Neuronal stem cell (in vitro differentiated cells): ENCODE measurements around the gene MICAL2.

ENCODE experiments used
- DNase-seq: peaks from one replicate; pipeline ENCODE4 v3.0.0-alpha.2; 2013; ENCODE audit warnings: low spot score
- H2AFZ ChIP-seq: one replicate; pipeline ENCODE4 v1.6.1; 2013; ENCODE audit warnings: mild to moderate bottlenecking, low read length, inconsistent platforms
- H2AK5ac ChIP-seq: 2 replicates; pipeline ENCODE4 v1.6.1; 2013; ENCODE audit warnings: low read depth, mild to moderate bottlenecking, inconsistent platforms, low read length, moderate library complexity, mixed read lengths
- H2BK120ac ChIP-seq: 2 replicates; pipeline ENCODE4 v1.6.1; 2013; ENCODE audit warnings: low read depth, mild to moderate bottlenecking, inconsistent platforms, low read length, moderate library complexity, mixed read lengths
- H2BK12ac ChIP-seq: one replicate; pipeline ENCODE4 v1.6.1; 2013; ENCODE audit warnings: low read length, inconsistent platforms
- H2BK15ac ChIP-seq: 2 replicates; pipeline ENCODE4 v1.6.1; 2013; ENCODE audit warnings: mild to moderate bottlenecking, low read length, inconsistent platforms, mixed read lengths
- H2BK5ac ChIP-seq: one replicate; pipeline ENCODE4 v1.6.1; 2013; ENCODE audit warnings: inconsistent platforms, mild to moderate bottlenecking, low read length, moderate library complexity
- H3K14ac ChIP-seq: one replicate; pipeline ENCODE4 v1.6.1; 2013; ENCODE audit warnings: low read length, inconsistent platforms
- H3K18ac ChIP-seq: 2 replicates; pipeline ENCODE4 v1.6.1; 2013; ENCODE audit warnings: low read length, inconsistent platforms
- H3K23ac ChIP-seq: 2 replicates; pipeline ENCODE4 v1.6.1; 2013; ENCODE audit warnings: low read depth, mild to moderate bottlenecking, mixed read lengths, low read length, inconsistent platforms; ENCODE audit not compliant: poor library complexity
- H3K27ac ChIP-seq: replicated peaks from 3 replicates; pipeline ENCODE4 v1.5.1; 2013; ENCODE audit warnings: low read length, inconsistent platforms
- H3K27me3 ChIP-seq, 3 experiments: 2 replicates each; pipeline ENCODE4 v1.6.1; 2013; ENCODE audit warnings: low read length in 3 of 3, mild to moderate bottlenecking in 2 of 3, inconsistent platforms in 1 of 3, low read depth in 1 of 3, mixed read lengths in 1 of 3, moderate library complexity in 1 of 3; ENCODE audit not compliant: control insufficient read depth in 3 of 3, insufficient read depth in 3 of 3
- H3K36me3 ChIP-seq, 2 donors: replicated peaks in 1 of 2; 2 replicates each; pipeline ENCODE4 v1.6.1; 2013; ENCODE audit warnings: low read length in 2 of 2; ENCODE audit not compliant: control insufficient read depth in 2 of 2, insufficient read depth in 2 of 2
- H3K4ac ChIP-seq: 2 replicates; pipeline ENCODE4 v1.6.1; 2013; ENCODE audit warnings: inconsistent platforms, mild to moderate bottlenecking, low read length, moderate library complexity
- H3K4me1 ChIP-seq, 2 donors: 1 replicate in 1 of 2; 2 replicates in 1 of 2; pipeline ENCODE4 v1.6.1; 2013; ENCODE audit warnings: low read length in 2 of 2, low read depth in 1 of 2; ENCODE audit not compliant: control insufficient read depth in 2 of 2, insufficient read depth in 1 of 2
- H3K4me2 ChIP-seq: one replicate; pipeline ENCODE4 v1.6.1; 2013; ENCODE audit warnings: mild to moderate bottlenecking, low read length, inconsistent platforms; ENCODE audit not compliant: insufficient read depth, poor library complexity, severe bottlenecking
- H3K4me3 ChIP-seq, 2 donors: 2 replicates each; pipeline ENCODE4 v1.5.1; 2013; ENCODE audit warnings: low read length in 2 of 2, mild to moderate bottlenecking in 2 of 2, inconsistent platforms in 1 of 2, moderate library complexity in 1 of 2
- H3K79me1 ChIP-seq: one replicate; pipeline ENCODE4 v1.6.1; 2013; ENCODE audit warnings: low read depth, mild to moderate bottlenecking, inconsistent platforms, low read length, moderate library complexity
- H3K9ac ChIP-seq: one replicate; pipeline ENCODE4 v1.6.1; 2013; ENCODE audit warnings: mild to moderate bottlenecking, low read depth, low read length, inconsistent platforms; ENCODE audit not compliant: poor library complexity
- H3K9me3 ChIP-seq, 2 donors: replicated peaks in 1 of 2; 2 replicates each; pipeline versions ENCODE3 to v1.6.1; 2013; ENCODE audit warnings: low read length in 2 of 2, mild to moderate bottlenecking in 2 of 2, inconsistent platforms in 1 of 2, low read depth in 1 of 2, mixed read lengths in 1 of 2, moderate library complexity in 1 of 2; ENCODE audit not compliant: control insufficient read depth in 2 of 2, insufficient read depth in 1 of 2
- H4K8ac ChIP-seq: one replicate; pipeline ENCODE4 v1.6.1; 2013; ENCODE audit warnings: low read depth, mild to moderate bottlenecking, inconsistent platforms, low read length, moderate library complexity
- H4K91ac ChIP-seq: one replicate; pipeline ENCODE4 v1.6.1; 2013; ENCODE audit warnings: low read length, low read depth, mild to moderate bottlenecking, inconsistent platforms; ENCODE audit not compliant: poor library complexity
- WGBS, 2 donors: extraction: QIAGEN DNeasy Blood & Tissue Kit; methylation state at CpG; one replicate each; pipeline ENCODE4 v1.1.7; 2013; ENCODE audit warnings: missing lambda C conversion rate in 2 of 2, mixed read lengths in 1 of 2; ENCODE audit not compliant: insufficient read length in 2 of 2, insufficient replicate concordance in 1 of 2; ENCODE audit errors: extremely low coverage in 2 of 2; 5-methylcytosine and 5-hydroxymethylcytosine counted together

MICAL2 gene

GRCh38 chr11:12220305-12220704, 109.9 kb downstream of the MICAL2 start:
- H3K18ac ChIP-seq = peak overlapping the region; percentile 11
- H2BK5ac ChIP-seq = no peak overlapping the region
- no peak overlapping the region for H3K4me2 ChIP-seq
- peaks cover under 1 to 6% of the 10 kb centered on the region in 2 donors for H3K4me1 ChIP-seq
- H3K27ac ChIP-seq = no peak overlapping the region
- no peak overlapping the region for H4K8ac ChIP-seq
- no peaks in the 10 kb centered on the region for H3K79me1 ChIP-seq
- no peak overlapping the region for H2AFZ ChIP-seq
- WGBS, 2 donors = no CpG with 5 or more reads among the region's 11 CpGs
- H2BK120ac ChIP-seq = no peak overlapping the region
- H2AK5ac ChIP-seq = no peak overlapping the region
- H2BK15ac ChIP-seq = no peak overlapping the region
- no peak for DNase-seq
- H3K4ac ChIP-seq = no peak overlapping the region
- H3K4me3 ChIP-seq = no peak overlapping the region
- H3K36me3 ChIP-seq = no peaks in the 10 kb centered on the region
- H3K9ac ChIP-seq = no peak overlapping the region
- no peak overlapping the region for H3K23ac ChIP-seq
- no peaks in the 10 kb centered on the region for H3K9me3 ChIP-seq
- H3K14ac ChIP-seq = peak overlapping the region; percentile 83
- H4K91ac ChIP-seq = no peak overlapping the region
- no peak overlapping the region for H2BK12ac ChIP-seq
- peaks cover 0 to 4% (median 0%) of the 10 kb centered on the region in 3 experiments for H3K27me3 ChIP-seq

- H4K8ac ChIP-seq = no peak overlapping the region
- no peak overlapping the region for H2BK12ac ChIP-seq
- H3K4me1 ChIP-seq = no peaks in the 10 kb centered on the region
- no peak overlapping the region for H2AK5ac ChIP-seq
- H3K23ac ChIP-seq = no peak overlapping the region
- DNase-seq = no peak
- H3K4me2 ChIP-seq = no peak overlapping the region
- no peak overlapping the region for H3K14ac ChIP-seq
- no peak overlapping the region for H3K4me3 ChIP-seq
- H3K79me1 ChIP-seq = no peaks in the 10 kb centered on the region
- no peaks in the 10 kb centered on the region for H3K36me3 ChIP-seq
- no peak overlapping the region for H3K4ac ChIP-seq
- H3K9me3 ChIP-seq = no peaks in the 10 kb centered on the region
- no peak overlapping the region for H2BK120ac ChIP-seq
- H2BK5ac ChIP-seq = no peak overlapping the region
- no peak overlapping the region for H3K27ac ChIP-seq
- no peak overlapping the region for H3K18ac ChIP-seq
- no peak overlapping the region for H4K91ac ChIP-seq
- no CpG with 5 or more reads among the region's 6 CpGs for WGBS, 2 donors
- no peak overlapping the region for H2BK15ac ChIP-seq
- H3K9ac ChIP-seq = no peak overlapping the region
- H3K27me3 ChIP-seq = peaks cover 0 to 4% (median 0%) of the 10 kb centered on the region in 3 experiments
- H2AFZ ChIP-seq = no peak overlapping the region
Measured at GRCh38 chr11:12221051-12221535, 110.7 kb downstream of the MICAL2 start.

- Histone ChIP-seq H2BK120ac (no peak overlapping the region), H2BK15ac (no peak overlapping the region), H4K8ac (no peak overlapping the region), H3K14ac (no peak overlapping the region), H4K91ac (no peak overlapping the region), H2AFZ (no peak overlapping the region), H3K4me1 (no peaks in the 10 kb centered on the region), H3K9ac (no peak overlapping the region), H3K36me3 (no peaks in the 10 kb centered on the region), H3K9me3 (no peaks in the 10 kb centered on the region), H3K79me1 (no peaks in the 10 kb centered on the region), H2BK12ac (peak overlapping the region; percentile 30), H3K4me2 (no peak overlapping the region), H3K18ac (peak overlapping the region; percentile 20), H3K27ac (no peak overlapping the region), H3K4me3 (no peak overlapping the region), H3K27me3 (peaks cover 0 to 4% (median 0%) of the 10 kb centered on the region in 3 experiments), H3K4ac (no peak overlapping the region), H2AK5ac (peak overlapping the region; percentile 33), H2BK5ac (no peak overlapping the region), H3K23ac (peak overlapping the region; percentile 47)
- no peak for DNase-seq
- no CpG with 5 or more reads among the region's 17 CpGs for WGBS, 2 donors
Measured at GRCh38 chr11:12222055-12222792, 111.8 kb downstream of the MICAL2 start.

GRCh38 chr11:12223771-12224536, 113.6 kb downstream of the MICAL2 start:
- WGBS, 2 donors = no CpG with 5 or more reads among the region's 7 CpGs
- Histone ChIP-seq H3K4me3 (no peak overlapping the region), H3K27me3 (no peaks in the 10 kb centered on the region), H2AFZ (no peak overlapping the region), H2BK12ac (no peak overlapping the region), H3K14ac (peak overlapping the region; percentile 76), H3K4me1 (no peaks in the 10 kb centered on the region), H3K23ac (peak overlapping the region; percentile 65), H3K79me1 (no peaks in the 10 kb centered on the region), H3K9me3 (no peaks in the 10 kb centered on the region), H3K36me3 (no peaks in the 10 kb centered on the region), H3K27ac (no peak overlapping the region), H3K4me2 (no peak overlapping the region), H2BK15ac (no peak overlapping the region), H2BK120ac (no peak overlapping the region), H4K8ac (peak overlapping the region; percentile 43), H2AK5ac (no peak overlapping the region), H4K91ac (no peak overlapping the region), H3K18ac (peak overlapping the region; percentile 64), H3K9ac (no peak overlapping the region), H2BK5ac (peak overlapping the region; percentile 14), H3K4ac (peak overlapping the region; percentile 29)
- no peak for DNase-seq
